HT-29 (cell line): Measurements from ENCODE around the gene THYN1. TPM values are rescaled to one million over a fixed set of nuclear protein-coding genes. Genes with fewer than 3 reads are reported as not detected.

Source experiments
- DNase-seq: peaks from one replicate; pipeline ENCODE4 v3.0.0-alpha.2; 2015; ENCODE audit warnings: low spot score
- total RNA-seq: library from RNA; depleted of rRNA; stranded (reverse); fragments of >200 nt; shearing (Covaris generic); gene quantifications from 2 replicates; pipeline ENCODE4 v1.2.3, GENCODE V29; 2014; rRNA removed

The THYN1 gene
- total RNA-seq, 1 experiment from 2014 or later: 47.8 TPM

- DNase-seq: peak; percentile 25
Observed at GRCh38 chr11:134223121-134223520, 30.0 kb downstream of the THYN1 start.

GRCh38 chr11:134216816-134217215, 36.3 kb downstream of the THYN1 start:
- no peak for DNase-seq

GRCh38 chr11:134215836-134216235, 37.3 kb downstream of the THYN1 start:
- no peak for DNase-seq

- peak; percentile 39 for DNase-seq
Observed at GRCh38 chr11:134207538-134208239, 45.5 kb downstream of the THYN1 start.

GRCh38 chr11:134206185-134206584, 47.0 kb downstream of the THYN1 start:
- DNase-seq: no peak

- DNase-seq: no peak
Observed at GRCh38 chr11:134205729-134206128, 47.4 kb downstream of the THYN1 start.

GRCh38 chr11:134202661-134203060, 50.5 kb downstream of the THYN1 start:
- no peak for DNase-seq

- no peak for DNase-seq
Observed at GRCh38 chr11:134200688-134201087, 52.5 kb downstream of the THYN1 start.

- no peak for DNase-seq
Observed at GRCh38 chr11:134199531-134199930, 53.6 kb downstream of the THYN1 start.

Other genes with a start within 250 kb of the THYN1 start
- gene JAM3, start 184.3 kb downstream of the THYN1 start, total RNA-seq: not detected in 2 replicates
- gene NCAPD3, start 29.4 kb downstream of the THYN1 start, total RNA-seq: 57.0 and 66.3 TPM in 2 replicates
- 39.2 and 45.1 TPM in 2 replicates for gene VPS26B, start 28.7 kb downstream of the THYN1 start, total RNA-seq
- gene ACAD8, start 216 bp upstream of the THYN1 start, total RNA-seq: 25.9 and 28.5 TPM in 2 replicates
- gene GLB1L3, start 23.0 kb upstream of the THYN1 start, total RNA-seq: not detected in 2 replicates
- 77.4 and 79.0 TPM in 2 replicates for gene GLB1L2, start 78.6 kb upstream of the THYN1 start, total RNA-seq
- 0.23 TPM in 1 of 2 replicates, not detected in the other for gene B3GAT1, start 158.9 kb upstream of the THYN1 start, total RNA-seq